H1 (cell line): Measurements from ENCODE around the gene TMEM163.

ENCODE experiments used
- EP300 ChIP-seq, 2 experiments: IDR thresholded peaks; 1 replicate in 1 of 2; 2 replicates in 1 of 2; pipeline ENCODE4 v1.6.1; 2011 to 2012; ENCODE audit warnings: low read depth in 2 of 2, low read length in 2 of 2, mild to moderate bottlenecking in 2 of 2, borderline replicate concordance in 1 of 2, inconsistent platforms in 1 of 2, moderate library complexity in 1 of 2
- JUN ChIP-seq: IDR thresholded peaks from 2 replicates; pipeline ENCODE4 v1.6.1; 2011; ENCODE audit warnings: low read depth, mild to moderate bottlenecking, improper control_type of control experiment, low read length
- POLR2AphosphoS5 ChIP-seq: IDR thresholded peaks from 2 replicates; pipeline ENCODE4 v1.6.1; 2011; ENCODE audit warnings: low read depth, low read length
- TAF7 ChIP-seq: optimal IDR thresholded peaks from 2 replicates; pipeline ENCODE3; 2011; ENCODE audit warnings: low read depth, mild to moderate bottlenecking, inconsistent platforms, low read length, moderate library complexity, borderline replicate concordance
- YY1 ChIP-seq: IDR thresholded peaks from 2 replicates; pipeline ENCODE4 v1.6.1; 2011; ENCODE audit warnings: low read depth, mild to moderate bottlenecking, low read length
- TF ChIP-seq, protein P1 (sequence below), 3 experiments: IDR thresholded peaks; 1 replicate in 2 of 3; 2 replicates in 1 of 3; pipeline versions ENCODE4 v1.5.1 to v1.6.1; 2011; ENCODE audit warnings: low read length in 3 of 3, mild to moderate bottlenecking in 3 of 3, inconsistent platforms in 2 of 3, low read depth in 1 of 3, moderate library complexity in 1 of 3; ENCODE audit not compliant: insufficient read depth in 1 of 3; ENCODE audit errors: control extremely low read depth in 1 of 3

DNA sequence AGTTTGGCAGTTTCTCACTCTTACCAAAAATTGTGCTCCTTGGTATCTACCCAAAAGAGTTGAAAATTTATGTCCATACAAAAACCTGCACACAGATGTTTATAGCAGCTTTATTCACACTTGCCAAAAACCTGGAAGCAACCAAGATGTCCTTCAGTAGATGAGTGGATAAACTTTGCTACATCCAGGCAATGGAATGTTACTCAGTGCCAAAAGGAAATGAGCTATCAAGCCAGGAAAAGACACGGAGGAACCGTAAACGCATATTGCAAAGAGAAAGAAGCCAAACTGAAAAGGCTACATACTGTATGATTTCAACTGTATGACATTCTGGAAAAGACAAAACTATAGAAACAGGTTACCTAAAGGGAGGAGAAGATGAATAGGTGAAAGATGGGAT is 36.1 kb downstream of the TMEM163 start:
- TF ChIP-seq, protein P1, sequence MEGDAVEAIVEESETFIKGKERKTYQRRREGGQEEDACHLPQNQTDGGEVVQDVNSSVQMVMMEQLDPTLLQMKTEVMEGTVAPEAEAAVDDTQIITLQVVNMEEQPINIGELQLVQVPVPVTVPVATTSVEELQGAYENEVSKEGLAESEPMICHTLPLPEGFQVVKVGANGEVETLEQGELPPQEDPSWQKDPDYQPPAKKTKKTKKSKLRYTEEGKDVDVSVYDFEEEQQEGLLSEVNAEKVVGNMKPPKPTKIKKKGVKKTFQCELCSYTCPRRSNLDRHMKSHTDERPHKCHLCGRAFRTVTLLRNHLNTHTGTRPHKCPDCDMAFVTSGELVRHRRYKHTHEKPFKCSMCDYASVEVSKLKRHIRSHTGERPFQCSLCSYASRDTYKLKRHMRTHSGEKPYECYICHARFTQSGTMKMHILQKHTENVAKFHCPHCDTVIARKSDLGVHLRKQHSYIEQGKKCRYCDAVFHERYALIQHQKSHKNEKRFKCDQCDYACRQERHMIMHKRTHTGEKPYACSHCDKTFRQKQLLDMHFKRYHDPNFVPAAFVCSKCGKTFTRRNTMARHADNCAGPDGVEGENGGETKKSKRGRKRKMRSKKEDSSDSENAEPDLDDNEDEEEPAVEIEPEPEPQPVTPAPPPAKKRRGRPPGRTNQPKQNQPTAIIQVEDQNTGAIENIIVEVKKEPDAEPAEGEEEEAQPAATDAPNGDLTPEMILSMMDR (IDR thresholded peaks at IDR 0.05; ENCODE audit: control extremely low read depth in 1 of 3, insufficient read depth in 1 of 3, low read depth in 1 of 3, low read length in 3 of 3) = no peak
- TF ChIP-seq EP300 (IDR thresholded peaks at IDR 0.05; ENCODE audit: borderline replicate concordance in 1 of 2, low read depth in 2 of 2, low read length in 2 of 2) (no peak), YY1 (no peak), POLR2AphosphoS5 (no peak), TAF7 (no peak), JUN (no peak)
